ENCODE data around the gene GID8.

DNA sequence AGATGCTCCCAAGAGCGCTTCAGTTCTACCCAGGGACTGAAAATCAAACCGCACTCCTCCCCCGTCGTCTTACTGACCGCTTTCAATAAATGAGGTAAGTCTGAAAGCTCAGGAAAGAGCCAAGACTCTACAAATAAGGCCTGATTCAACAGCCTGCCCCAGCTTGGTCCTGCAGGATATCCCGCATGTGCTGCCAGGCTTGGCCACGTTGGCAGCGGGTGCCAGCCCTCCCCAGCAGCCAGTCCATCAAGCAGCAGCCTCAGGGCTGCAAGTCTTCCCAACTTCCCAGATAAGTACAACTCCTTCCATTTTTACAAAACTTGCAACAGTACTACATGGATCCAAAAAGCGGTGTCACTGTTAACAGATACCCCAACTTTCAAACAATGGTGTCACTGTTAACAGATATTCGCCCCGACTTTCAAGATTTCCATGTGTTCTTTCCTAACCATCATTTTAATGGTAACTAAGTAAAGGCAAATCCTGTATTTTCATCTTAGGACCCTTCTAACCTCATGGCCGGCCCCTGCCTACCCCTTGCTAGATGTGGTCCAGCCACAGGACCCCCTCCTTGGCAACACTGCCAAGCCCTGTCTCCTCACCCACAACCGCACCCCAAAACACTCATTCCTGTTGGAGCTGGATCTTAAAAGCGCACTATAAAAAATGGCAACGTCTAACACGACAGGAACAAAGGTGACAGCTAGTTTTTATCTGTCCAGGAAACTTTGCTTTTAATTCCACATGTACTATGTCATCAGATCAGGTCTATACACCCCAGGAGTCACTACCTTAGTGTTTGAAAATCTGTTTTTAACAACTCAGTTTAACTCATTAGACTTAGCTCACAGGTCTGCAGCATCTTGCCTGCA lies 39.6 kb upstream of the GID8 start:
- TF ChIP-seq POLR2AphosphoS2 (conservative IDR thresholded peaks at IDR 0.05; ENCODE audit: low read length) (no peak), CTCF (IDR thresholded peaks at IDR 0.05) (no peak), TP53 (CRISPR knock-in tag; IDR thresholded peaks at IDR 0.05) (no peak), KDM1A (IDR thresholded peaks at IDR 0.05; ENCODE audit: low read depth) (no peak), SREBF2 (IDR thresholded peaks at IDR 0.05) (no peak), SMC3 (IDR thresholded peaks at IDR 0.05) (no peak), RCOR1 (IDR thresholded peaks at IDR 0.05; ENCODE audit: low read depth, low read length) (no peak), ZFP36 (IDR thresholded peaks at IDR 0.05; ENCODE audit: borderline replicate concordance, partially characterized antibody) (no peak), JUNB (IDR thresholded peaks at IDR 0.05) (no peak), FOXS1 (CRISPR knock-in tag; IDR thresholded peaks at IDR 0.05) (no peak), RAD21 (conservative IDR thresholded peaks at IDR 0.05 in 1 of 2, IDR thresholded peaks at IDR 0.05 in 1 of 2) (no peak)
- TF ChIP-seq, protein P1, sequence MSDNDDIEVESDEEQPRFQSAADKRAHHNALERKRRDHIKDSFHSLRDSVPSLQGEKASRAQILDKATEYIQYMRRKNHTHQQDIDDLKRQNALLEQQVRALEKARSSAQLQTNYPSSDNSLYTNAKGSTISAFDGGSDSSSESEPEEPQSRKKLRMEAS (IDR thresholded peaks at IDR 0.05) = no peak

All from A549 (cell line).